RCC 7860 (cell line): ENCODE measurements around the gene ERICH6.

Source experiments
- DNase-seq: peaks from one replicate; pipeline ENCODE4 v3.0.0-alpha.2; 2015; ENCODE audit warnings: low spot score
- FAIRE-seq: peaks from 2 replicates; lab custom pipeline; 2012; peaks lifted over from hg19 to GRCh38; lab: Jason Lieb, UNC

Gene ERICH6

GRCh38 chr3:150620002-150620689, 83.6 kb downstream of the ERICH6 start:
- DNase-seq (no peak), FAIRE-seq (no peak)

- no peak for FAIRE-seq
- DNase-seq = no peak
Measured at GRCh38 chr3:150613709-150614480, 89.8 kb downstream of the ERICH6 start.

- DNase-seq (no peak), FAIRE-seq (no peak)
Measured at GRCh38 chr3:150613034-150613433, 90.7 kb downstream of the ERICH6 start.

GRCh38 chr3:150612494-150612893, 91.2 kb downstream of the ERICH6 start:
- FAIRE-seq (no peak), DNase-seq (no peak)

- no peak for FAIRE-seq
- DNase-seq = no peak
Measured at GRCh38 chr3:150611666-150612065, 92.1 kb downstream of the ERICH6 start.

- FAIRE-seq (no peak), DNase-seq (no peak)
Measured at GRCh38 chr3:150610785-150611184, 92.9 kb downstream of the ERICH6 start.

GRCh38 chr3:150609988-150610387, 93.7 kb downstream of the ERICH6 start:
- no peak for DNase-seq
- no peak for FAIRE-seq
